Measurements from ENCODE around the gene POLR1E.
A peak's percentile ranks its signal among the peaks of the same experiment; 100 is the strongest.
"Not testable (repeated sequence)": the region's sequence is repeated elsewhere in the genome, so short reads cannot be mapped to it uniquely, and the experiment has no call there.

Gene POLR1E

DNA sequence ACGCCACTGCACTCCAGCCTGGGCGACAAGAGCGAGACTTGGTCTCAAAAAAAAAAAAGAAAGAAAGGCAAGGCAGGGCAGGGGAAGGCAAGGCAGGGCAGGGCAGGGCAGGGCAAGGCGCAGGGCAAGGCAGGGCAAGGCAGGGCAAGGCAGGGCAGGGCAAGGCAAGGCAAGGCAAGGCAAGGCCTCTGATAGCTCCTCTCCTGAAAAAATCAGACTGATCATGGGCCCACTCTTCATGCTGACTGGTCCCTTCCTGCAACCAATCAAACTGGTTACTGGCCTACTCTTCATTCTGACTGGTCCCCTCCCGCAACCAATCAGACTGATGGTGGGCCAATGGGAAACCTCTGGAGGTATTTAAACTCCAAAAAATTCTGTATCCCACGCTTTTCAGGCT, 17.1 kb upstream of the POLR1E start:
- TF ChIP-seq POLR2AphosphoS5 (IDR thresholded peaks at IDR 0.05; ENCODE audit: borderline replicate concordance, low read depth, low read length) (no peak), FOXP2 (optimal IDR thresholded peaks at IDR 0.05; ENCODE audit: control extremely low read depth, extremely low read length, insufficient read depth) (no peak), EZH2 (IDR thresholded peaks at IDR 0.05) (no peak)
- H3K9me3 ChIP-seq (ENCODE audit: low read depth, low read length), result no peaks in the 10 kb centered on the region
- no peak for DNase-seq (ENCODE audit: low read depth, low spot score)
- H3K27ac ChIP-seq, result no peak overlapping the region
- H3K9ac ChIP-seq (ENCODE audit: insufficient read length), result no peak overlapping the region
- H3K36me3 ChIP-seq (ENCODE audit: insufficient read depth, low read length), result no peaks in the 10 kb centered on the region; the same call in 1 of the 2 replicates
- H3K4me3 ChIP-seq, result no peak overlapping the region

DNA sequence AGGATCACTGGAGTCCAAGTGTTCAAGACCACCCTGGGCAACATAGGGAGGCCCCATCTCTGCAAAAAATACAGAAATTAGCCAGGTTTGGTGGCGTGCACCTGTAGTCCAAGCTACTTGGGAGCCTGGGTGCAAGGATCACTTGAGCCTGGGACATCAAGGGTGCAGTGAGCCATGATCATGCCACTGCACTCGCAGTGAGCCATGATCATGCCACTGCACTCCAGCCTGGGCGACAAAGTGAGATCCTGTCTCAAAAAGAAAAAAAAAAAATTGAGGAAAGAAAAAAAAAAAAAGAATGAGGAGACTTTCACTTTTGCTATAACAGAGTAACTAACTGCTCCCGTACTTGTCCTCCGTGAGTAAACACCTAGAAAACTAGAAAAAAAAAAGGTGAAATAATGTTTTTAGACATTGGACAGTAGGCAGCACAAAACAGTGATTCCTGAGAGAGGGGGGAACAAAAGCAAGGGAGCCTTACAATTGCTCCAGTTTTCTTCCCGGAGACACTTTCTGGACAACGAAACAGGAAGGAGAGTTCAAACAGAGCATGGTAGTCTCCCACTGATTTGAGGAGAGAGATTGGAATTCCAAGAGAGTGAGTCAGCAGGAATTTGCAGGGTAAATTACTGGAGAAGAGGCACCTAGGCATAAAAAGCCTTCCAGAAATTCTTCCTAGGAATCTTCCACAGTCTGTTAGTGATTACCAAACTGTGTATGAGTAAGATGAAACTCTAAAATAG, 13.6 kb upstream of the POLR1E start:
- Histone ChIP-seq H3K9ac (ENCODE audit: insufficient read length) (peak overlapping the region; percentile 58), H3K4me3 (peak overlapping the region; percentile 58), H3K9me3 (ENCODE audit: low read depth, low read length) (peaks cover 3% of the 10 kb centered on the region; the same call in 1 of the 2 replicates), H3K27ac (peak overlapping the region; percentile 96), H3K36me3 (ENCODE audit: insufficient read depth, low read length) (no peaks in the 10 kb centered on the region)
- TF ChIP-seq FOXP2 (optimal IDR thresholded peaks at IDR 0.05; ENCODE audit: control extremely low read depth, extremely low read length, insufficient read depth) (no peak), POLR2AphosphoS5 (IDR thresholded peaks at IDR 0.05; ENCODE audit: borderline replicate concordance, low read depth, low read length) (no peak), EZH2 (IDR thresholded peaks at IDR 0.05) (no peak)
- DNase-seq (ENCODE audit: low read depth, low spot score), result peak; percentile 81

DNA sequence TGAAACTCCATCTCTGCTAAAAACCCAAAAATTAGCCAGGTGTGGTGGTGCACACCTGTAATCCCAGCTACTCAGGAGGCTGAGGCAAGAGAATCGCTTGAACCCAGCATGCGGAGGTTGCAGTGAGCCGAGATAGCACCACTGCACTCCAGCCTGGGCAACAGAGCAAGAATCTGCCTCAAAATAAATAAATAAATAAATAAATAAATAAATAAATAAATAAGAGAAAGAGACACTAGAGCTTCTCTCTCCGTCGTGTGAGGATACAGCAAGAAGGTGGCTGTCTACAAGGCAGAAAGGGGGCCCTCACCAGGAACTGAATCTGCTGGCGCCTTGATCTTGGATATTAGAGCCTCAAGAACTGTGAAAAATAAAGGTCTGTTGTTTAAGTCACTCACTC, 11.8 kb upstream of the POLR1E start:
- not testable (repeated sequence) for H3K9me3 ChIP-seq (ENCODE audit: low read depth, low read length); H3K27ac ChIP-seq; DNase-seq (ENCODE audit: low read depth, low spot score); H3K4me3 ChIP-seq; H3K36me3 ChIP-seq (ENCODE audit: insufficient read depth, low read length); H3K9ac ChIP-seq (ENCODE audit: insufficient read length)

DNA sequence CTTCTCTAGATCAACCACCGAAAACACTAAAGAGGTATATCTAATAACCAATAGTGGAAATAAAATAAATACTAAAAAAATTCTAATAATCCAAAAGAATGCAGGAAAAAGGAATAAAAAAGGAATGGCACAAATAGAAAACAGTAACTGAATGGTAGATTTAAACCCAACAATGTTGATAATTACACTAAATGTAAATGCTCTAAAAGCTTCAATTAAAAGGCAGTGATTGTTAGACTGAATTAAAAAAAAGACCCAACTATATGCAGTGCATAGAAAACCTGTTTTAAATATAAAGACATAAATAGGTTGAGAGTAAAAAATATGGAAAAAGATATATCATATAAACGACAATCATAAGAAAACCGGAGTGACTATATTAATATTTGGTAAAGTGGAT, 11.3 kb upstream of the POLR1E start:
- Histone ChIP-seq H3K27ac (no peak overlapping the region), H3K9ac (ENCODE audit: insufficient read length) (no peak overlapping the region), H3K4me3 (no peak overlapping the region), H3K36me3 (ENCODE audit: insufficient read depth, low read length) (no peaks in the 10 kb centered on the region), H3K9me3 (ENCODE audit: low read depth, low read length) (peaks cover 3% of the 10 kb centered on the region; the same call in 1 of the 2 replicates)
- TF ChIP-seq FOXP2 (optimal IDR thresholded peaks at IDR 0.05; ENCODE audit: control extremely low read depth, extremely low read length, insufficient read depth) (no peak), POLR2AphosphoS5 (IDR thresholded peaks at IDR 0.05; ENCODE audit: borderline replicate concordance, low read depth, low read length) (no peak), EZH2 (IDR thresholded peaks at IDR 0.05) (no peak)
- DNase-seq (ENCODE audit: low read depth, low spot score), result no peak

DNA sequence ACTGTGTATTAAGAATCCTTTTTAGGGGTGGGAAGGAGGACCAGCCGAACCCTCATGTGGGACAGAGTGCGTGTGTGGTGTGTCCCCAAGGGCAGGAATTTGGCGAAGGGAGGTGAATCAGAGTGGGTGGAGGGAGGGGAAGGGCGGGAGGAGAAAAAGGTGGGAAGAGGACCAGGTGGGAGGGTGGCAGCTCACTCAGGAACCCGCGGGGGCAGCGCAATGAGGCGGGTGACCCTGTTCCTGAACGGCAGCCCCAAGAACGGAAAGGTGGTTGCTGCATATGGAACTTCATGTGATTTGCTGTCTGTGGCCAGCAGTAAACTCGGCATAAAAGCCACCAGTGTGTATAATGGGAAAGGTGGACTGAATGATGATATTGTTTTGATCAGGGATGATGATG, 8.8 kb upstream of the POLR1E start:
- Histone ChIP-seq H3K4me3 (no peak overlapping the region), H3K9me3 (ENCODE audit: low read depth, low read length) (peaks cover 3% of the 10 kb centered on the region; the same call in 1 of the 2 replicates), H3K36me3 (ENCODE audit: insufficient read depth, low read length) (no peaks in the 10 kb centered on the region), H3K27ac (no peak overlapping the region), H3K9ac (ENCODE audit: insufficient read length) (no peak overlapping the region)
- no peak for DNase-seq (ENCODE audit: low read depth, low spot score)
- TF ChIP-seq POLR2AphosphoS5 (IDR thresholded peaks at IDR 0.05; ENCODE audit: borderline replicate concordance, low read depth, low read length), result no peak

DNA sequence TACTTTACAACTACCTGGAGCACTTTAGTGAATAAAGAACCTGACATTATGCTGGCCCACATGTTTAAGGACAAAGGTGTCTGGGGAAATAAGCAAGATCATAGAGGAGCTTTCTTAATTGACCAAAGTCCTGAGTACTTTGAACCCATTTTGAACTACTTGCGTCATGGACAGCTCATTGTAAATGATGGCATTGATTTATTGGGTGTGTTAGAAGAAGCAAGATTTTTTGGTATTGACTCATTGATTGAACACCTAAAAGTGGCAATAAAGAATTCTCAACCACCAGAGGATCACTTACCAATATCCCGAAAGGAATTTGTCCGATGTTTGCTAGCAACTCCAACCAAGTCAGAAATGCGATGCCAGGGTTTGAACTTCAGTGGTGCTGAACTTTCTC, 8.3 kb upstream of the POLR1E start:
- not testable (repeated sequence) for H3K9ac ChIP-seq (ENCODE audit: insufficient read length); DNase-seq (ENCODE audit: low read depth, low spot score); H3K36me3 ChIP-seq (ENCODE audit: insufficient read depth, low read length); H3K9me3 ChIP-seq (ENCODE audit: low read depth, low read length); H3K27ac ChIP-seq; H3K4me3 ChIP-seq

GRCh38 chr9:37477987-37478619, 7.6 kb upstream of the POLR1E start:
- not testable (repeated sequence) for H3K27ac ChIP-seq; DNase-seq (ENCODE audit: low read depth, low spot score); H3K9ac ChIP-seq (ENCODE audit: insufficient read length); H3K36me3 ChIP-seq (ENCODE audit: insufficient read depth, low read length); H3K9me3 ChIP-seq (ENCODE audit: low read depth, low read length); H3K4me3 ChIP-seq

GRCh38 chr9:37480759-37481158, 5.0 kb upstream of the POLR1E start:
- Histone ChIP-seq H3K4me3 (no peak overlapping the region), H3K9ac (ENCODE audit: insufficient read length) (no peak overlapping the region), H3K27ac (no peak overlapping the region), H3K36me3 (ENCODE audit: insufficient read depth, low read length) (no peaks in the 10 kb centered on the region), H3K9me3 (ENCODE audit: low read depth, low read length) (no peaks in the 10 kb centered on the region)
- no peak for TF ChIP-seq POLR2AphosphoS5 (IDR thresholded peaks at IDR 0.05; ENCODE audit: borderline replicate concordance, low read depth, low read length)
- no peak for TF ChIP-seq FOXP2 (optimal IDR thresholded peaks at IDR 0.05; ENCODE audit: control extremely low read depth, extremely low read length, insufficient read depth)
- TF ChIP-seq EZH2 (IDR thresholded peaks at IDR 0.05), result no peak
- DNase-seq (ENCODE audit: low read depth, low spot score), result no peak

DNA sequence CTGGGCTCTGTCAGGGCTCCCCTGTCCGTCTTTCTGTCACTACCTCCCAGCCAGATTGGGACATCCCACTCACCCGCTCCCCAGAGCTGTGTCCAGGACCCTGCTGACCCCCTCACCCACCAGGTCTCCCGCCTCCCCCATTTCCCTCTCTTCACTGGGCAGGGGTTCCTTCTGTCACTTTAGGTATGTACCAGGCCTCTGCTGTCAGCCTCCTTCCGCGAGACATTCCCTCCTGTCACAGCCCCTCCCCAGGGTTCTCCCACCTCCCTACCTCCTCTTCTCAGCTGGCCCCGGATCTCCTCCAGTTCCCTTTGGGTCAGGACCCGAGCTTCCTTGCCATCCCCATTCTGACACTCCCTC, 488 bp downstream of the POLR1E start:
- TF ChIP-seq EZH2 (IDR thresholded peaks at IDR 0.05), result no peak
- no peak for TF ChIP-seq FOXP2 (optimal IDR thresholded peaks at IDR 0.05; ENCODE audit: control extremely low read depth, extremely low read length, insufficient read depth)
- no peak for TF ChIP-seq POLR2AphosphoS5 (IDR thresholded peaks at IDR 0.05; ENCODE audit: borderline replicate concordance, low read depth, low read length)
- Histone ChIP-seq H3K4me3 (peak overlapping the region; percentile 89), H3K9me3 (ENCODE audit: low read depth, low read length) (no peaks in the 10 kb centered on the region), H3K27ac (no peak overlapping the region), H3K36me3 (ENCODE audit: insufficient read depth, low read length) (peaks cover 35% of the 10 kb centered on the region), H3K9ac (ENCODE audit: insufficient read length) (peak overlapping the region; percentile 91)
- no peak for DNase-seq (ENCODE audit: low read depth, low spot score)

Measured in SK-N-MC (cell line).